Esophagus (tissue), 2 donors: Measurements from ENCODE around the gene PGM2L1. TPM values are rescaled to one million over a fixed set of nuclear protein-coding genes. Genes with fewer than 3 reads are reported as not detected.

Source experiments
- H3K27ac ChIP-seq, 2 donors: one replicate each; pipeline ENCODE4 v1.5.1; 2013; ENCODE audit warnings: low read depth in 2 of 2, mild to moderate bottlenecking in 2 of 2, inconsistent platforms in 1 of 2, low read length in 1 of 2, moderate library complexity in 1 of 2
- H3K27me3 ChIP-seq, 2 donors: one replicate each; pipeline ENCODE4 v1.6.1; 2013; ENCODE audit warnings: low read length in 2 of 2, control low read depth in 1 of 2, mild to moderate bottlenecking in 1 of 2; ENCODE audit not compliant: insufficient read depth in 2 of 2, control insufficient read depth in 1 of 2
- H3K36me3 ChIP-seq, 2 donors: one replicate each; pipeline ENCODE4 v1.6.1; 2013; ENCODE audit warnings: low read length in 1 of 2; ENCODE audit not compliant: control insufficient read depth in 2 of 2, insufficient read depth in 2 of 2
- H3K4me1 ChIP-seq, 2 donors: one replicate each; pipeline ENCODE4 v1.6.1; 2013; ENCODE audit warnings: low read length in 1 of 2; ENCODE audit not compliant: control insufficient read depth in 2 of 2, insufficient read depth in 2 of 2
- H3K4me3 ChIP-seq, 2 donors: one replicate each; pipeline ENCODE4 v1.5.1; 2013; ENCODE audit warnings: low read length in 2 of 2, mild to moderate bottlenecking in 2 of 2, low read depth in 1 of 2, moderate library complexity in 1 of 2
- H3K9me3 ChIP-seq, 2 donors: one replicate each; pipeline ENCODE4 v1.6.1; 2013; ENCODE audit warnings: mild to moderate bottlenecking in 2 of 2, low read depth in 1 of 2, low read length in 1 of 2, moderate library complexity in 1 of 2; ENCODE audit not compliant: control insufficient read depth in 2 of 2, insufficient read depth in 1 of 2
- WGBS, 2 donors: extraction: QIAGEN DNeasy Blood & Tissue Kit; methylation state at CpG; one replicate each; pipeline ENCODE4 v1.1.7; 2013; 5-methylcytosine and 5-hydroxymethylcytosine counted together
- polyA plus RNA-seq, 2 donors: library from polyadenylated mRNA; stranded (reverse); fragments of 200-250 nt; gene quantifications; one replicate each; pipeline ENCODE4 v1.2.3, GENCODE V29; 2013
- donor health status: healthy with polysubstance abuse.
- donor health status: Bipolar disorder and iron deficiency.

Gene PGM2L1
- polyA plus RNA-seq, 2 donors: 0.24 to 0.51 TPM

- 82 to 84% methylated on average over 3 of the region's 3 CpGs for WGBS, 2 donors
- Histone ChIP-seq H3K4me3 (no peak overlapping the region), H3K27me3 (no peaks in the 10 kb centered on the region), H3K36me3 (no peaks in the 10 kb centered on the region), H3K4me1 (peaks cover 0 to 4% of the 10 kb centered on the region in 2 donors), H3K9me3 (no peaks in the 10 kb centered on the region), H3K27ac (no peak overlapping the region)
These were observed 114.6 kb downstream of the PGM2L1 start for GRCh38 chr11:74283580-74284180.

- H3K27ac ChIP-seq: no peak overlapping the region
- 59 to 60% methylated on average over 5 of the region's 5 CpGs for WGBS, 2 donors
- H3K36me3 ChIP-seq: no peaks in the 10 kb centered on the region
- peaks cover 0 to 4% of the 10 kb centered on the region in 2 donors for H3K4me1 ChIP-seq
- H3K9me3 ChIP-seq: no peaks in the 10 kb centered on the region
- no peak overlapping the region for H3K4me3 ChIP-seq
- no peaks in the 10 kb centered on the region for H3K27me3 ChIP-seq
These were observed 115.3 kb downstream of the PGM2L1 start for GRCh38 chr11:74282914-74283371.

- no peaks in the 10 kb centered on the region for H3K9me3 ChIP-seq
- H3K4me1 ChIP-seq: peaks cover 0 to 4% of the 10 kb centered on the region in 2 donors
- 80 to 83% methylated on average over 3 of the region's 3 CpGs for WGBS, 2 donors
- H3K4me3 ChIP-seq: no peak overlapping the region
- no peaks in the 10 kb centered on the region for H3K27me3 ChIP-seq
- H3K36me3 ChIP-seq: no peaks in the 10 kb centered on the region
- H3K27ac ChIP-seq: no peak overlapping the region
These were observed 115.8 kb downstream of the PGM2L1 start for GRCh38 chr11:74282421-74282820.

GRCh38 chr11:74280494-74280893 is 117.7 kb downstream of the PGM2L1 start:
- Histone ChIP-seq H3K36me3 (no peaks in the 10 kb centered on the region), H3K27ac (no peak overlapping the region), H3K27me3 (no peaks in the 10 kb centered on the region), H3K9me3 (no peaks in the 10 kb centered on the region), H3K4me1 (peaks cover 0 to 4% of the 10 kb centered on the region in 2 donors), H3K4me3 (no peak overlapping the region)

Other genes starting within 250 kb of the PGM2L1 start
- 1 to 10 TPM; 5.4 to 6.4 TPM for gene C2CD3, start 227.4 kb downstream of the PGM2L1 start, polyA plus RNA-seq
- 10 to 100 TPM; 25.9 to 27.0 TPM for gene PPME1, start 227.1 kb downstream of the PGM2L1 start, polyA plus RNA-seq
- gene P4HA3, start 86.8 kb downstream of the PGM2L1 start, polyA plus RNA-seq: under 1 TPM; 0.04 to 0.08 TPM
- 1 to 10 TPM; 1.7 to 4.6 TPM for gene KCNE3, start 69.1 kb upstream of the PGM2L1 start, polyA plus RNA-seq
- 1 to 10 TPM; 1.5 to 2.5 TPM for gene LIPT2, start 95.3 kb upstream of the PGM2L1 start, polyA plus RNA-seq
- 1 to 10 TPM; 6.0 to 7.2 TPM for gene POLD3, start 194.1 kb upstream of the PGM2L1 start, polyA plus RNA-seq